ENCODE data around the gene SPHK1.
A peak's percentile ranks its signal among the peaks of the same experiment; 100 is the strongest.

The SPHK1 gene

GRCh38 chr17:76370261-76370993 lies 14.0 kb upstream of the SPHK1 start:
- peak; percentile 92 for DNase-seq (ENCODE audit: low read depth)
- H3K4me3 ChIP-seq (ENCODE audit: control insufficient read depth, low read depth, low read length): no peak overlapping the region
- TF ChIP-seq CTCF (IDR thresholded peaks at IDR 0.05; ENCODE audit: control insufficient read depth, insufficient read depth, low read depth, low read length, missing control alignments): peak; percentile 71

- peak; percentile 92 for DNase-seq (ENCODE audit: low read depth)
- no peak overlapping the region for H3K4me3 ChIP-seq (ENCODE audit: control insufficient read depth, low read depth, low read length)
- no peak for TF ChIP-seq CTCF (IDR thresholded peaks at IDR 0.05; ENCODE audit: control insufficient read depth, insufficient read depth, low read depth, low read length, missing control alignments)
These were observed 12.5 kb upstream of the SPHK1 start for GRCh38 chr17:76371656-76372628.

DNA sequence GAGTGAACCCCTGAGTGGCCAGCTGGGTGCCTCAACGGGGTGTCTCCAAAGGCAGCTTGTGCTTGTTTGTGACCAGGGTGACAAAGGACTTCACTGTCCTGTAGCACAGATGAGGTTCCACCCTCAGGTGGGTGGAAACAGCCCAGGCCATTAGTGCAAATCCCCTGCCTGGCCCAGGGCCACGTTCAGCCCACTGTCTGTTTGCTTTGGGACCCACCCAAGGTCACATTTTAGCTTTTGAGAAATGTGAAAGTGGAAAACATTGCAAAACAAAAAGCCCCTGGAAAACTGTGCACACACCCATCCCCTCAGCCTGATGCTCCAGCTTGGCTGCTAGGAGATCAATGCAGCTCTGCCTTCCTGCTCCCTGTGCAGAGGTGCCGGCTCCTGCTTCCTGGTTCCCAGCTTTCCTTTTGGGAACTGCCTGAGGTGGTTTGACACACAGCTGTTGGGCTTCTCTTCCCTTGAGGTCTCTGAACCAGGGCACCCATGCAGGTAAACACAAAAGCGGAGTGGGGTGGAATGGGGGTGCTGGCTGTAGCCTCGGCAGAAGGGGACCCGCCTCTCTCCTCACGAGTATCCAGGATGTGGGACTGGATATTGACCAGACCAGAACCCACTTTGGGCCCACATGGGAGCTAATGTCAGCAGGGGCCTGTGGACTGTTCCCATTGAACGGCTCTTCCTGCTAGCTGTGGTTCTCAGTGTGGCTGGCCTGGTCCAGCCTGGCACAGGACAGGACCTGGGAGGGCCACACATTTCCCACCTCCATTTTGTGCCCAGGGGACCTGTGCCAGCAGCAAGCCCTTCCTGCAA lies 7.9 kb upstream of the SPHK1 start:
- no peak overlapping the region for H3K4me3 ChIP-seq (ENCODE audit: control insufficient read depth, low read depth, low read length)
- no peak for DNase-seq (ENCODE audit: low read depth)
- TF ChIP-seq CTCF (IDR thresholded peaks at IDR 0.05; ENCODE audit: control insufficient read depth, insufficient read depth, low read depth, low read length, missing control alignments): no peak

DNA sequence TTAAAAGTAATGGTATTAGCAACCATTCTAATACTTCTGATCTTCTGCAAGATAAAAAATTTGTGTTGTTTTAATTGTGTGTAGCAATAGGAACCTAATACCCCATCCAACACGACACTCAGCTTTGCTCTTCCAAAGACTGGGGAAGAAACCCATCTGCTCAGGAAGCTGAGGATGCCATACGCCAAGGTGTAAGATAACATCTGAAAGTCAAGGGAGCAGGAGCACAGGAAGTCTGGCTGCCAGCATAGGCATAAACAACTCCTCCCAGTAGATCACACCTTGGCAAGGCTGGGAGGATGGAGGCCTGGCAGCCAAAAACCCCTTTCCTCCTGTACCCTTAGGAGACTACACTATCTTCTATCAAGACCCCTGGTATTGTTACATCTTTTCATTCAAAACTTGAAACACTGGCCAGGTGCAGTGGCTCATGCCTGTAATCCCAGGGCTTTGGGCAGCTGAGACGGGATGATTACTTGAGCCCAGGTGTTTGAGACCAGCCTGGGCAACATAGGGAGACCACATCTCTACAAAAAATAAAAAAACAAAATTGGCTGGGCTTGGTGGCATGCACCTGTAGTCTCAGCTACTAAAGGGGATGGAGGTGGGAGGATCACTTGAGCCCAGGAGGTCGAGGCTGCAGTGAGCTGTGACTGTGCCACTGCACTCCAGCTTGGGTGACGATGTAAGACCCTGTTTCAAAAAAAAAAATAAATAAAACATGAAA lies 5.7 kb upstream of the SPHK1 start:
- DNase-seq (ENCODE audit: low read depth): no peak
- TF ChIP-seq CTCF (IDR thresholded peaks at IDR 0.05; ENCODE audit: control insufficient read depth, insufficient read depth, low read depth, low read length, missing control alignments): no peak
- no peak overlapping the region for H3K4me3 ChIP-seq (ENCODE audit: control insufficient read depth, low read depth, low read length)

DNA sequence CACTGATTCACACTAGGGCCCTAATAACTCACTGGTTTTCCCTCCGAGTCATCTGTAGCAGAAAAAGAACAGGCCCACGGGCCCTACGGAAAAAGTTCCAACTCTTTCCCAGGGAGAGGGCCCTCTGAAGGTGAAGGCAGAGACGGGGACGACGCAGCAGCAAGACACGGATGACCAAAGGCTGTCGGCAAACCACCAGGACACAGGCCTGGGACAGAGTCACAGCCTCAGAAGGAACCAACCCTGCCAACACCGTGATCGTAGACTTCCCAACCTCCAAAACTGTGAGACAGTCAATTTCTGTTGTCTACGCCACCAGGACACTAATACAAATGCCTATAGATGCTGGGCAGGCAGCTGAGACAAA lies 5.2 kb upstream of the SPHK1 start:
- no peak for DNase-seq (ENCODE audit: low read depth)
- TF ChIP-seq CTCF (IDR thresholded peaks at IDR 0.05; ENCODE audit: control insufficient read depth, insufficient read depth, low read depth, low read length, missing control alignments): no peak
- no peak overlapping the region for H3K4me3 ChIP-seq (ENCODE audit: control insufficient read depth, low read depth, low read length)
